GM04503 (cell line): ENCODE measurements around the gene APC2.

Source experiments
- DNase-seq: peaks from one replicate; pipeline ENCODE4 v3.0.0-alpha.2; 2012; ENCODE audit warnings: low read depth

The APC2 gene

GRCh38 chr19:1446713-1447481, 3.0 kb upstream of the APC2 start:
- DNase-seq, result no peak

- DNase-seq, result no peak
Measured at GRCh38 chr19:1447504-1447903, 2.4 kb upstream of the APC2 start.

GRCh38 chr19:1447944-1448343, 2.0 kb upstream of the APC2 start:
- no peak for DNase-seq

- no peak for DNase-seq
Measured at GRCh38 chr19:1450735-1451731, 1.1 kb downstream of the APC2 start.

GRCh38 chr19:1451916-1452801, 2.2 kb downstream of the APC2 start:
- no peak for DNase-seq

GRCh38 chr19:1452802-1453524, 3.0 kb downstream of the APC2 start:
- DNase-seq, result no peak

GRCh38 chr19:1453525-1454364, 3.8 kb downstream of the APC2 start:
- DNase-seq, result no peak

GRCh38 chr19:1455002-1455335, 5.0 kb downstream of the APC2 start:
- no peak for DNase-seq

- DNase-seq, result no peak
Measured at GRCh38 chr19:1455336-1456120, 5.6 kb downstream of the APC2 start.

- no peak for DNase-seq
Measured at GRCh38 chr19:1456121-1456900, 6.4 kb downstream of the APC2 start.

GRCh38 chr19:1457031-1457739, 7.3 kb downstream of the APC2 start:
- no peak for DNase-seq

- DNase-seq, result no peak
Measured at GRCh38 chr19:1457892-1458291, 8.0 kb downstream of the APC2 start.

- DNase-seq, result no peak
Measured at GRCh38 chr19:1459479-1459878, 9.6 kb downstream of the APC2 start.

GRCh38 chr19:1460033-1460995, 10.4 kb downstream of the APC2 start:
- DNase-seq, result no peak

GRCh38 chr19:1461862-1462261, 11.9 kb downstream of the APC2 start:
- DNase-seq, result no peak

- DNase-seq, result no peak
Measured at GRCh38 chr19:1465191-1466016, 15.5 kb downstream of the APC2 start.
